Activated CD8-positive, alpha-beta memory T cell treated with anti-CD3 and anti-CD28 coated beads, Interleukin-2, amount 10 ng/mL, durations not matched to agents 7 days and 5 days (primary cell): Measurements from ENCODE around the gene ZFP92. TPM values are rescaled to one million over a fixed set of nuclear protein-coding genes. Genes with fewer than 3 reads are reported as not detected.
A peak's percentile ranks its signal among the peaks of the same experiment; 100 is the strongest.

Experiments
- ATAC-seq: fragments of 150-1000 bp; cut with Tn5 transposase; one replicate; pipeline ENCODE4 v1.10.0; 2021; ENCODE audit warnings: moderate library complexity
- CTCF ChIA-PET: fragments of 350-600 bp; sonication (Branson Sonifier 250); formaldehyde crosslinking; loops from one replicate; lab custom pipeline; 2021; ENCODE audit warnings: antibody characterized with exemption; lab: Charles Lee
- DNase-seq: peaks from one replicate; pipeline ENCODE4 v3.0.0-alpha.2; 2020
- H3K27ac Mint-ChIP-seq: one replicate; pipeline ENCODE4 v1.8.0; 2021; ENCODE audit warnings: mild to moderate bottlenecking, mixed read lengths
- H3K27me3 Mint-ChIP-seq: one replicate; pipeline ENCODE4 v1.8.0; 2021; ENCODE audit warnings: mixed read lengths
- H3K36me3 Mint-ChIP-seq: one replicate; pipeline ENCODE4 v1.8.0; 2021; ENCODE audit warnings: mild to moderate bottlenecking, mixed read lengths
- H3K4me1 Mint-ChIP-seq: one replicate; pipeline ENCODE4 v1.8.0; 2021; ENCODE audit warnings: mixed read lengths
- H3K4me3 Mint-ChIP-seq: one replicate; pipeline ENCODE4 v1.8.0; 2021; ENCODE audit warnings: mild to moderate bottlenecking, moderate library complexity, mixed read lengths
- H3K9me3 Mint-ChIP-seq: one replicate; pipeline ENCODE4 v1.8.0; 2022; ENCODE audit warnings: low read depth, mixed read lengths
- total RNA-seq, 2 experiments: library from RNA; stranded (reverse); gene quantifications; one replicate each; pipeline ENCODE4 v1.2.3, GENCODE V29; 2021

Gene ZFP92
- total RNA-seq, 2 experiments from 2014 or later = 1.7 to 2.2 TPM

- H3K27ac Mint-ChIP-seq = no peak overlapping the region
- H3K27me3 Mint-ChIP-seq = no peaks in the 10 kb centered on the region
- no peak overlapping the region for H3K4me3 Mint-ChIP-seq
- H3K36me3 Mint-ChIP-seq = peaks cover 4% of the 10 kb centered on the region
- DNase-seq (no peak), ATAC-seq (no peak)
- CTCF ChIA-PET = no interaction called here
- no peaks in the 10 kb centered on the region for H3K4me1 Mint-ChIP-seq
- no peaks in the 10 kb centered on the region for H3K9me3 Mint-ChIP-seq
Observed at GRCh38 chrX:153454901-153455550, 43.8 kb downstream of the ZFP92 start.

GRCh38 chrX:153455571-153455970, 44.3 kb downstream of the ZFP92 start:
- ATAC-seq = no peak
- H3K27ac Mint-ChIP-seq = no peak overlapping the region
- no peaks in the 10 kb centered on the region for H3K27me3 Mint-ChIP-seq
- H3K4me3 Mint-ChIP-seq = no peak overlapping the region
- peaks cover 6% of the 10 kb centered on the region for H3K36me3 Mint-ChIP-seq
- no peak for DNase-seq
- H3K9me3 Mint-ChIP-seq = no peaks in the 10 kb centered on the region
- no peaks in the 10 kb centered on the region for H3K4me1 Mint-ChIP-seq
- CTCF ChIA-PET = no interaction called here

- H3K4me3 Mint-ChIP-seq = no peak overlapping the region
- H3K36me3 Mint-ChIP-seq = peaks cover 6% of the 10 kb centered on the region
- no peaks in the 10 kb centered on the region for H3K4me1 Mint-ChIP-seq
- no peak overlapping the region for H3K27ac Mint-ChIP-seq
- DNase-seq (no peak), ATAC-seq (no peak)
- CTCF ChIA-PET = no interaction called here
- no peaks in the 10 kb centered on the region for H3K27me3 Mint-ChIP-seq
- no peaks in the 10 kb centered on the region for H3K9me3 Mint-ChIP-seq
Observed at GRCh38 chrX:153456161-153456560, 44.9 kb downstream of the ZFP92 start.

- DNase-seq (no peak), ATAC-seq (no peak)
- Mint-ChIP-seq H3K4me3 (no peak overlapping the region), H3K4me1 (no peaks in the 10 kb centered on the region), H3K9me3 (no peaks in the 10 kb centered on the region), H3K27ac (no peak overlapping the region), H3K36me3 (peaks cover 9% of the 10 kb centered on the region), H3K27me3 (no peaks in the 10 kb centered on the region)
- CTCF ChIA-PET = no interaction called here
Observed at GRCh38 chrX:153456704-153457103, 45.4 kb downstream of the ZFP92 start.

- Mint-ChIP-seq H3K27ac (no peak overlapping the region), H3K36me3 (peaks cover 11% of the 10 kb centered on the region), H3K4me1 (no peaks in the 10 kb centered on the region), H3K4me3 (no peak overlapping the region), H3K27me3 (no peaks in the 10 kb centered on the region), H3K9me3 (no peaks in the 10 kb centered on the region)
- CTCF ChIA-PET = interaction anchor here (1.3 to 1.4 kb wide), 2 partner anchors 13 to 50 kb away, joined by 3 read pairs; partner anchors contain the start of gene HAUS7
- ATAC-seq (no peak), DNase-seq (no peak)
Observed at GRCh38 chrX:153457136-153457825, 46.0 kb downstream of the ZFP92 start.

- Mint-ChIP-seq H3K27ac (no peak overlapping the region), H3K36me3 (peaks cover 11% of the 10 kb centered on the region)
- ATAC-seq = no peak
Observed at GRCh38 chrX:153457827-153458466, 46.7 kb downstream of the ZFP92 start.

GRCh38 chrX:153458476-153458875, 47.2 kb downstream of the ZFP92 start:
- CTCF ChIA-PET = interaction anchor here (1.3 to 1.4 kb wide), 2 partner anchors 12 to 49 kb away, joined by 3 read pairs; partner anchors contain the start of gene HAUS7
- peaks cover 11% of the 10 kb centered on the region for H3K36me3 Mint-ChIP-seq
- H3K27me3 Mint-ChIP-seq = no peaks in the 10 kb centered on the region
- DNase-seq = no peak
- H3K27ac Mint-ChIP-seq = no peak overlapping the region
- H3K4me3 Mint-ChIP-seq = no peak overlapping the region
- H3K4me1 Mint-ChIP-seq = no peaks in the 10 kb centered on the region
- ATAC-seq = no peak
- no peaks in the 10 kb centered on the region for H3K9me3 Mint-ChIP-seq

More at GRCh38 chrX:153457827-153458466, 46.7 kb downstream of the ZFP92 start:
- H3K4me1 Mint-ChIP-seq = no peaks in the 10 kb centered on the region
- DNase-seq = no peak
- H3K4me3 Mint-ChIP-seq = no peak overlapping the region
- CTCF ChIA-PET = interaction anchor here (1.3 to 1.4 kb wide), 2 partner anchors 13 to 50 kb away, joined by 3 read pairs; partner anchors contain the start of gene HAUS7
- H3K27me3 Mint-ChIP-seq = no peaks in the 10 kb centered on the region
- no peaks in the 10 kb centered on the region for H3K9me3 Mint-ChIP-seq

- CTCF ChIA-PET = interaction anchor here (1.2 to 1.8 kb wide), 4 partner anchors 8 to 518 kb away, joined by 4 to 7 read pairs (median 5); partner anchors contain the start of gene HAUS7
- no peaks in the 10 kb centered on the region for H3K4me1 Mint-ChIP-seq
- DNase-seq (no peak), ATAC-seq (no peak)
- no peak overlapping the region for H3K4me3 Mint-ChIP-seq
- no peak overlapping the region for H3K27ac Mint-ChIP-seq
- H3K27me3 Mint-ChIP-seq = no peaks in the 10 kb centered on the region
- H3K36me3 Mint-ChIP-seq = peaks cover 11% of the 10 kb centered on the region
- no peaks in the 10 kb centered on the region for H3K9me3 Mint-ChIP-seq
Observed at GRCh38 chrX:153459986-153460385, 48.7 kb downstream of the ZFP92 start.

GRCh38 chrX:153460826-153461225, 49.6 kb downstream of the ZFP92 start:
- DNase-seq = peak; percentile 51
- H3K36me3 Mint-ChIP-seq = peaks cover 11% of the 10 kb centered on the region

More at GRCh38 chrX:153460826-153461225, 49.6 kb downstream of the ZFP92 start:
- no peaks in the 10 kb centered on the region for H3K27me3 Mint-ChIP-seq
- peak; percentile 49 for ATAC-seq
- CTCF ChIA-PET = interaction anchor here (1.2 to 1.8 kb wide), 7 partner anchors 9 to 519 kb away, joined by 4 to 13 read pairs (median 6); partner anchors contain the start of gene HAUS7
- no peaks in the 10 kb centered on the region for H3K4me1 Mint-ChIP-seq
- no peak overlapping the region for H3K27ac Mint-ChIP-seq
- H3K4me3 Mint-ChIP-seq = no peak overlapping the region
- H3K9me3 Mint-ChIP-seq = no peaks in the 10 kb centered on the region

Other genes starting within 250 kb of the ZFP92 start
- gene MAGEA1, start 232.2 kb upstream of the ZFP92 start, total RNA-seq = not detected
- not detected for gene PNMA6F, start 89.7 kb upstream of the ZFP92 start, total RNA-seq
- gene ZNF275, start 77.3 kb upstream of the ZFP92 start, total RNA-seq = 10 to 100 TPM; 11.8 to 11.9 TPM
- not detected for gene PNMA6E, start 10.1 kb upstream of the ZFP92 start, total RNA-seq
- 1 to 10 TPM; 1.8 to 2.0 TPM for gene TREX2, start 34.6 kb downstream of the ZFP92 start, total RNA-seq
- gene HAUS7, start 59.1 kb downstream of the ZFP92 start, total RNA-seq = 10 to 100 TPM; 54.4 to 56.3 TPM
- gene BGN, start 83.5 kb downstream of the ZFP92 start, total RNA-seq = not detected
- gene ATP2B3, start 106.2 kb downstream of the ZFP92 start, total RNA-seq = not detected
- gene CCNQ, start 187.7 kb downstream of the ZFP92 start, total RNA-seq = 10 to 100 TPM; 17.5 to 24.7 TPM
- under 1 TPM in 1 of 2 experiments, not detected in 1; 0.09 TPM for gene DUSP9, start 235.7 kb downstream of the ZFP92 start, total RNA-seq